Esophagus squamous epithelium (tissue), 5 donors: ENCODE measurements around the gene LITAF. TPM values are rescaled to one million over a fixed set of nuclear protein-coding genes. Genes with fewer than 3 reads are reported as not detected.

ENCODE experiments used
- DNase-seq: peaks from one replicate; lab custom pipeline; 2025; lab: John Stamatoyannopoulos, UW
- H3K27ac ChIP-seq, 4 donors: fragments of 200-600 bp; sonication (generic); one replicate each; pipeline ENCODE4 v1.5.1; 2016 to 2019; ENCODE audit warnings: mild to moderate bottlenecking in 1 of 4
- H3K27me3 ChIP-seq, 4 donors: fragments of 200-600 bp; sonication (generic); 1 replicate in 3 of 4; 2 replicates in 1 of 4; pipeline versions ENCODE4 v1.5.1 to v1.6.0; 2017 to 2021; ENCODE audit warnings: antibody characterized with exemption in 1 of 4
- H3K36me3 ChIP-seq, 3 donors: fragments of 200-600 bp; sonication (generic); one replicate each; pipeline ENCODE4 v1.5.1; 2016 to 2019
- H3K4me1 ChIP-seq, 3 donors: fragments of 200-600 bp; sonication (generic); one replicate each; pipeline ENCODE4 v1.5.1; 2017 to 2019
- H3K4me3 ChIP-seq, 4 donors: fragments of 200-600 bp; sonication (generic); 1 replicate in 3 of 4; 2 replicates in 1 of 4; pipeline ENCODE4 v1.5.1; 2016 to 2019; ENCODE audit warnings: mild to moderate bottlenecking in 2 of 4, moderate library complexity in 1 of 4
- H3K9me3 ChIP-seq, 3 donors: fragments of 200-600 bp; sonication (generic); one replicate each; pipeline ENCODE4 v1.5.1; 2016 to 2019
- POLR2A ChIP-seq, 4 donors: fragments of 450-650 bp; IDR thresholded peaks; one replicate each; pipeline ENCODE4 v1.6.1; 2017; ENCODE audit warnings: antibody characterized with exemption in 4 of 4, mild to moderate bottlenecking in 4 of 4, moderate library complexity in 3 of 4
- WGBS, 2 donors: methylation state at CpG; one replicate each; pipeline ENCODE4 v1.1.5; 2018; 5-methylcytosine and 5-hydroxymethylcytosine counted together
- intact Hi-C: fragments of 100-400 bp; cut with DNase I; formaldehyde crosslinking; loops from one replicate; pipeline ENCODE4 v1.15.0; 2022
- total RNA-seq, 4 donors: library from RNA; depleted of rRNA; stranded (reverse); fragments of >200 nt; gene quantifications; one replicate each; pipeline ENCODE4 v1.1.0, GENCODE V29; 2016
- TF ChIP-seq, protein P1 (sequence below), 6 experiments: fragments of 450-650 bp in 4 of 6; fragments of 200-600 bp in 2 of 6; sonication (generic) in 2 of 6; IDR thresholded peaks; one replicate each; pipeline ENCODE4 v1.5.1; 2016 to 2019; ENCODE audit warnings: antibody characterized with exemption in 6 of 6, mild to moderate bottlenecking in 4 of 6, moderate library complexity in 4 of 6
- donor health status: DM: yes; HTN: yes; CAD: no.

Gene LITAF
- total RNA-seq, 4 donors from 2014 or later = 13.7 to 44.4 (median 34.4) TPM

DNA sequence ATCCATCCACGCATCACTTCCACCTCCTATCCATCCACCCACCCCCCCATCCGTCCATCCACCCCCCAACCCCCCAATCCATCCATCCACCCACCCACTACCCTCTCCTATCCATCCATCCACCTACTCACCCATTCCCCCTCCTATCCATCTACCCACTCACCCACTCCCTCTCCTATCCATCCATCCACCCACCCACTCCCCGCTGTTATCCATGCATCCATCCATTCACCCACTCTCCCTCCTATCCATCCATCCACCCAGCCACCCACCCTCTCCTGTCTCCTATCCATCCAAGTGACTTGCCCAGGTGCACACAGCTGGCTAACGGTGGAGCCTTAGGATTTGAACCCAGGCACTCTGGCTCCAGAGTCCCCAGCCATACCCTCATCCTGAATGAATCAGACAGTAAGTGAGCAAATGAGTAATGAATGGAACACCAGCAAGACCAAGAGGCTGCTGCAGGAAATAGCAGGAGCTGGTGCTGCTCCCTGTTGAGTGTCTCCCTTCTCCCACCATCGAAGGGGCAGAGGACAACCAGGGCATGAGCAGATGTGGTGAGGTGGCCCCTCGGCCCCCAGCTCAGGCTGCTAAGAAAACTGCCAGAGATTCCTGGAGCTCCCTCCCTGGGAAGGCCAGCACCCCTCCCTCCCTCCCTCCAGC is 62.5 kb downstream of the LITAF start:
- H3K4me3 ChIP-seq = no peak overlapping the region
- no peak for DNase-seq
- no peaks in the 10 kb centered on the region for H3K36me3 ChIP-seq
- no peak for TF ChIP-seq POLR2A (IDR thresholded peaks at IDR 0.05)
- no peak overlapping the region for H3K27ac ChIP-seq
- WGBS, 2 donors = 63 to 87% methylated on average over 2 to 5 of the region's 6 CpGs
- no peaks in the 10 kb centered on the region for H3K4me1 ChIP-seq
- H3K27me3 ChIP-seq = peaks cover 0 to 6% (median 0%) of the 10 kb centered on the region in 4 donors
- no peaks in the 10 kb centered on the region for H3K9me3 ChIP-seq
- intact Hi-C loops = no loop called here

DNA sequence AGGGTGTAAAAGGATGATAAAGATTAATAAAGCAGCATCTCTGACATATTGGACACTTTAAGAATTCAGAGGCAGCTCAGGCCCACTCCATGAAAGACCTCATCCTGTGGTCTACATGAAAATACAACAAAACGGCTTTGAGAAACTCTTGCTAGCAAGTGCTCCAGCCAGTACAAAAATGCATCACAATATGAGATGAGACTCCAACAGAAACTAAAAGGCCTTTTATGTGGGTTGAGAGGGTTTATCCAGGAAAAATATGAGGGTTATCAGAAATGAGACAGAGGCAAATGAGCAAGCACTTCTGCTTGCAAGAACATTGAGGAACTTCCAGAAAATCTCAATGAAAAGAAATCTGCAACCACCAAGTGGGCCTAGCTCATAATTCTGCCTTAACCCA is 65.7 kb downstream of the LITAF start:
- TF ChIP-seq, protein P1, sequence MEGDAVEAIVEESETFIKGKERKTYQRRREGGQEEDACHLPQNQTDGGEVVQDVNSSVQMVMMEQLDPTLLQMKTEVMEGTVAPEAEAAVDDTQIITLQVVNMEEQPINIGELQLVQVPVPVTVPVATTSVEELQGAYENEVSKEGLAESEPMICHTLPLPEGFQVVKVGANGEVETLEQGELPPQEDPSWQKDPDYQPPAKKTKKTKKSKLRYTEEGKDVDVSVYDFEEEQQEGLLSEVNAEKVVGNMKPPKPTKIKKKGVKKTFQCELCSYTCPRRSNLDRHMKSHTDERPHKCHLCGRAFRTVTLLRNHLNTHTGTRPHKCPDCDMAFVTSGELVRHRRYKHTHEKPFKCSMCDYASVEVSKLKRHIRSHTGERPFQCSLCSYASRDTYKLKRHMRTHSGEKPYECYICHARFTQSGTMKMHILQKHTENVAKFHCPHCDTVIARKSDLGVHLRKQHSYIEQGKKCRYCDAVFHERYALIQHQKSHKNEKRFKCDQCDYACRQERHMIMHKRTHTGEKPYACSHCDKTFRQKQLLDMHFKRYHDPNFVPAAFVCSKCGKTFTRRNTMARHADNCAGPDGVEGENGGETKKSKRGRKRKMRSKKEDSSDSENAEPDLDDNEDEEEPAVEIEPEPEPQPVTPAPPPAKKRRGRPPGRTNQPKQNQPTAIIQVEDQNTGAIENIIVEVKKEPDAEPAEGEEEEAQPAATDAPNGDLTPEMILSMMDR (IDR thresholded peaks at IDR 0.05) = no peak
- TF ChIP-seq POLR2A (IDR thresholded peaks at IDR 0.05) = no peak
- Histone ChIP-seq H3K4me3 (no peak overlapping the region), H3K27ac (no peak overlapping the region), H3K36me3 (no peaks in the 10 kb centered on the region), H3K9me3 (no peaks in the 10 kb centered on the region), H3K27me3 (no peaks in the 10 kb centered on the region), H3K4me1 (no peaks in the 10 kb centered on the region)
- intact Hi-C loops = no loop called here
- no peak for DNase-seq
- 73 to 83% methylated on average over 1 of the region's 1 CpG for WGBS, 2 donors

DNA sequence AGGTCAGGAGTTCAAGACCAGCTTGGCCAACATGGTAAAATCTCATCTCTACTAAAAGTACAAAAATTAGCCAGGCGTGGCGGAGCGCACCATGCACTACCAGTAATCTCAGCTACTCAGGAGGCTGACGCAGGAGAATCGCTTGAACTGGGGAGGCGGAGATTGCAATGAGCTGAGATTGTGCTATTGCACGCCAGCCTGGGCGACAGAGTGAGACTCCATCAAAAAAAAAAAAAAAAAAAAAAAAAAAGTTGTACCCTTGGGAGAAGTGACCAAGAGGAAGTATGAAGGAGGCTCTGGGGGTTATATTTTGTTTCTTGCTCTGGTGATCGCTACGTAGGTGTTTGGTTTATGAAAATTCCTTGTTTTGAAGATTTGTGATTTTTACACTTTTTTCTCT is 66.3 kb downstream of the LITAF start:
- H3K9me3 ChIP-seq = no peaks in the 10 kb centered on the region
- no peak overlapping the region for H3K4me3 ChIP-seq
- WGBS, 2 donors = 85 to 96% methylated on average over 10 of the region's 10 CpGs
- H3K4me1 ChIP-seq = no peaks in the 10 kb centered on the region
- intact Hi-C loops = no loop called here
- no peaks in the 10 kb centered on the region for H3K36me3 ChIP-seq
- no peak overlapping the region for H3K27ac ChIP-seq
- H3K27me3 ChIP-seq = no peaks in the 10 kb centered on the region
- DNase-seq = no peak
- TF ChIP-seq POLR2A (IDR thresholded peaks at IDR 0.05) = no peak
- TF ChIP-seq, protein P1 (IDR thresholded peaks at IDR 0.05) = no peak

DNA sequence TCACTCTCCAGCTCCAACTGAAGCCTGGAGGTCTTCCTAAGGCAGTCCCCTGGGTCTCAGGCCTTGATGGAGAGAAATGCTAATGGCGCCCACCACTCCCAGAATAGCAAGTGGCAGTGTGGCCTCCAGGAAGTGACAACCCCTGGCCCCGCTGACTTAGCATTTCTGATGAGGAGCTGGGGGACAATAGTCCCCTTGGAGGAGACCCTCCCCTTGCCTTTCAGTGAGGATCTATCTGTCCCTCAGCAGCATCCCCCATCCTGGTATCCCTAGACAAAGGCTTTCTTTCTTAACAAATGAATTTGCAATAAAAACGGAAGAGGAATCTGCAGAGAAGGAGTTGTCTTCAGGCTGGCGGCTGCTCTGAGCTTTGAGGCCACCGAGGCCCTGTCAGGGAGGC is 68.8 kb downstream of the LITAF start:
- H3K27me3 ChIP-seq = no peaks in the 10 kb centered on the region
- H3K36me3 ChIP-seq = no peaks in the 10 kb centered on the region
- no peak overlapping the region for H3K4me3 ChIP-seq
- no peaks in the 10 kb centered on the region for H3K9me3 ChIP-seq
- intact Hi-C loops = no loop called here
- WGBS, 2 donors = 95% methylated on average over 5 of the region's 5 CpGs; no CpG with 5 or more reads in 1 of the 2 donors
- H3K4me1 ChIP-seq = no peaks in the 10 kb centered on the region
- TF ChIP-seq POLR2A (IDR thresholded peaks at IDR 0.05) = no peak
- TF ChIP-seq, protein P1 (IDR thresholded peaks at IDR 0.05) = no peak
- DNase-seq = no peak
- no peak overlapping the region for H3K27ac ChIP-seq

DNA sequence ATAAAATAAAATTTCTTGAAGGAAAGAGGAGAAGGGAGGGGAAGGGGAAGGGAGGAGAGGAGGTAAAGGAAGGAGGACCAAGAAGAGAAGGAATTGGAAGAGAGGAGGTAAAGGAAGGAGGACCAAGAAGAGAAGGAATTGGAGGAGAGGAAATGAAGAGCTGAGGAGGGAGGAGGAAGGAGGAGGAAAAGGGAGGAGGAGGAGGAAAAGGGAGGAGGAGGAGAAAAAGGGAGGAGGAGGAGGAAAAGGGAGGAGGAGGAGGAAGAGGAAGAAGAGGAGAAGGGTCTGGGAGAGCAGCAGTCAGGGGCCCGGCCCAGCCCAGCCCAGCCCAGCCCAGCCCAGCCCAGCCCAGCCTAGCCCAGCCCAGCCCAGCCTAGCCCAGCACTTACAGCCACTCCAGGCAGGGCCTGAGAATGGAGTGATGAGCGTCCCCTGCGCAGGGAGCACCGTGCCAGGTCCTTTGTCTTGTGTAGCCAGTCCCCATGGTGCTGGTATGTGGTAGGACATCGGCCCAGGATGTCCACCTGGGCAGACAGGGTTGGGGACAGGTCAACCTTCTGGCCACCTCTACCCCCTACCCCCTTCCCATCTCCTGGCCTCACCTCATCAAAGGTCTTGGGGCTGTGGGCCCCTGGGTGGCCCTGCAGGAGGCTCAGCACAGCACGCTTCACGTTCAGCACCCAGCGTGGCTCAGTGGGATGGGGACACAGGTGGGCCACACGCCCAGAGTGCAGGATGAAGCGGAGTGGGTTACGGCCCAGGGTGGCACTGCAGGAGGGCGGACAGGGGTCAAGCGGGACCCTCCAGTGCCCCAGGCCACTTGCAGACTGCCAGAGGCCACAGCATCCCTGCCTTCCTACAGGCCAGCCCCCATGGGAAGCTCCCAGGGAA is 70.9 kb downstream of the LITAF start:
- no peaks in the 10 kb centered on the region for H3K4me1 ChIP-seq
- H3K27ac ChIP-seq = no peak overlapping the region
- no peak for TF ChIP-seq POLR2A (IDR thresholded peaks at IDR 0.05)
- TF ChIP-seq, protein P1 (IDR thresholded peaks at IDR 0.05) = no peak
- H3K4me3 ChIP-seq = no peak overlapping the region
- 40 to 69% methylated on average over 2 to 4 of the region's 13 CpGs for WGBS, 2 donors
- H3K36me3 ChIP-seq = no peaks in the 10 kb centered on the region
- no peak for DNase-seq
- intact Hi-C loops = no loop called here
- no peaks in the 10 kb centered on the region for H3K27me3 ChIP-seq
- no peaks in the 10 kb centered on the region for H3K9me3 ChIP-seq
